Naive thymus-derived CD4-positive, alpha-beta T cell (primary cell): ENCODE measurements around the gene WNT4. TPM values are rescaled to one million over a fixed set of nuclear protein-coding genes. Genes with fewer than 3 reads are reported as not detected.
"Not testable (repeated sequence)": the region's sequence is repeated elsewhere in the genome, so short reads cannot be mapped to it uniquely, and the experiment has no call there.

Experiments used
- ATAC-seq: fragments of 150-1000 bp; cut with Tn5 transposase; 2 replicates; pipeline ENCODE4 v1.10.0; 2021; ENCODE audit warnings: mild to moderate bottlenecking, moderate library complexity
- CTCF ChIA-PET: fragments of 350-600 bp; sonication (Branson Sonifier 250); formaldehyde crosslinking; loops from one replicate; lab custom pipeline; 2021; ENCODE audit warnings: antibody characterized with exemption; lab: Charles Lee
- POLR2A ChIA-PET: fragments of 350-600 bp; sonication (Branson Sonifier 250); formaldehyde crosslinking; loops from one replicate; lab custom pipeline; 2021; ENCODE audit warnings: antibody characterized with exemption, inconsistent platforms; lab: Charles Lee
- DNase-seq, 9 donors: peaks; one replicate each; pipeline versions ENCODE4 v3.0.0 to v3.0.0-alpha.2; 2020 to 2022; ENCODE audit warnings: mixed read lengths in 1 of 9
- H3K27ac ChIP-seq: one replicate; pipeline ENCODE4 v1.7.0; 2013; ENCODE audit warnings: mild to moderate bottlenecking, low read depth, low read length, moderate library complexity
- H3K27me3 ChIP-seq, 2 donors: one replicate each; pipeline ENCODE4 v1.7.0; 2013; ENCODE audit warnings: low read length in 2 of 2, mild to moderate bottlenecking in 2 of 2, moderate library complexity in 2 of 2; ENCODE audit not compliant: control insufficient read depth in 2 of 2, insufficient read depth in 2 of 2
- H3K36me3 ChIP-seq, 3 experiments: 1 replicate in 2 of 3; 2 replicates in 1 of 3; pipeline ENCODE4 v1.7.0; 2013; ENCODE audit warnings: low read length in 3 of 3, mild to moderate bottlenecking in 3 of 3, moderate library complexity in 1 of 3; ENCODE audit not compliant: insufficient read depth in 3 of 3, control insufficient read depth in 2 of 3
- H3K4me1 ChIP-seq, 2 donors: one replicate each; pipeline ENCODE4 v1.7.0; 2013; ENCODE audit warnings: low read length in 2 of 2, mild to moderate bottlenecking in 2 of 2, moderate library complexity in 1 of 2; ENCODE audit not compliant: control insufficient read depth in 2 of 2, insufficient read depth in 2 of 2
- H3K4me3 ChIP-seq: 2 replicates; pipeline ENCODE4 v1.7.0; 2013; ENCODE audit warnings: mild to moderate bottlenecking, low read length
- H3K9me3 ChIP-seq, 3 experiments: 1 replicate in 2 of 3; 2 replicates in 1 of 3; pipeline ENCODE4 v1.7.0; 2013; ENCODE audit warnings: low read length in 3 of 3; ENCODE audit not compliant: control insufficient read depth in 2 of 3
- H3K27ac Mint-ChIP-seq, 9 donors: one replicate each; pipeline ENCODE4 v1.8.0; 2020 to 2022; ENCODE audit warnings: mixed read lengths in 9 of 9, mild to moderate bottlenecking in 8 of 9, moderate library complexity in 5 of 9, inconsistent platforms in 2 of 9
- H3K27me3 Mint-ChIP-seq, 5 donors: one replicate each; pipeline ENCODE4 v1.8.0; 2021 to 2022; ENCODE audit warnings: mixed read lengths in 5 of 5, mild to moderate bottlenecking in 1 of 5
- H3K36me3 Mint-ChIP-seq, 5 donors: one replicate each; pipeline ENCODE4 v1.8.0; 2020 to 2022; ENCODE audit warnings: mixed read lengths in 5 of 5, mild to moderate bottlenecking in 3 of 5, inconsistent platforms in 1 of 5
- H3K4me1 Mint-ChIP-seq, 7 donors: one replicate each; pipeline ENCODE4 v1.8.0; 2020 to 2022; ENCODE audit warnings: mixed read lengths in 7 of 7, mild to moderate bottlenecking in 3 of 7, inconsistent platforms in 1 of 7
- H3K4me3 Mint-ChIP-seq, 10 donors: one replicate each; pipeline ENCODE4 v1.8.0; 2020 to 2022; ENCODE audit warnings: mild to moderate bottlenecking in 10 of 10, mixed read lengths in 10 of 10, moderate library complexity in 6 of 10, inconsistent platforms in 2 of 10
- H3K9me3 Mint-ChIP-seq, 11 donors: one replicate each; pipeline ENCODE4 v1.8.0; 2020 to 2022; ENCODE audit warnings: mixed read lengths in 11 of 11, mild to moderate bottlenecking in 4 of 11, inconsistent platforms in 1 of 11, moderate library complexity in 1 of 11
- intact Hi-C, 2 donors: fragments of 100-400 bp; cut with micrococcal nuclease; formaldehyde crosslinking; loops; one replicate each; pipeline ENCODE4 v1.15.1; 2023
- polyA plus RNA-seq, 2 donors: library from polyadenylated mRNA; unstranded; fragments of 300-500 nt; fragmentation: Illumina TruSeq; gene quantifications; one replicate each; pipeline ENCODE4 v1.2.3, GENCODE V29; 2021
- total RNA-seq, 6 experiments: library from RNA in 5 of 6; stranded (reverse) in 5 of 6; gene quantifications; 1 replicate in 5 of 6; 2 replicates in 1 of 6; pipeline ENCODE4 v1.2.3 and lab custom pipeline; 2021 to 2026

Gene WNT4
- total and polyA plus RNA-seq, 7 experiments from 2014 or later, result 0.05 TPM; not detected in 6

DNA sequence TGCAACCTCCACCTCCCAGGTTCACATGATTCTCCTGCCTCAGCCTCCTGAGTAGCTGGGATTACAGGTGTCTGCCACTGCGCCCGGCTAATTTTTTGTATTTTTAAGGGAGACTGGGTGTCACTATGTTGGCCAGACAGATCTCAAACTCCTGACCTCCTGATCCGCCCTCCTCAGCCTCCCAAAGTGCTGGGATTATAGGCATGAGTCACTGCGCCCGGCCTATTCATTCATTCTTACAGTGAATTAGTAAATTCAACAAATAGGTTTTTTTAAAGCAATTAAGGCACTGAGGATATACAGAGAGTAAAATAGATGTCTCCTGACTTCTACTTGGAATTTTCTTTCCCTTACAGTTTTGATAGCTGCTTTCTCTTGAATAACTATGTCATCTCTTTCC lies 46.9 kb downstream of the WNT4 start:
- H3K4me1 ChIP-seq, result peaks cover 12 to 21% of the 10 kb centered on the region in 2 donors
- Mint-ChIP-seq H3K27ac (peak overlapping the region in 2 of 9 donors; percentile 38 to 80), H3K27me3 (no peaks in the 10 kb centered on the region), H3K4me1 (peaks cover 28 to 74% (median 70%) of the 10 kb centered on the region in 7 donors), H3K9me3 (no peaks in the 10 kb centered on the region), H3K36me3 (peaks cover 2 to 47% (median 23%) of the 10 kb centered on the region in 5 donors), H3K4me3 (no peak overlapping the region)
- ChIA-PET CTCF (interaction anchor here (0.9 kb wide), 1 partner anchor 10 kb away, joined by 4 read pairs; no protein-coding TSS in a partner anchor), POLR2A (no interaction called here)
- intact Hi-C loops, result no loop called here
- ATAC-seq, result no peak
- H3K27me3 ChIP-seq, result no peaks in the 10 kb centered on the region
- no peak for DNase-seq
- no peak overlapping the region for H3K4me3 ChIP-seq
- H3K36me3 ChIP-seq, result peaks cover 0 to 62% (median 19%) of the 10 kb centered on the region in 3 experiments
- H3K27ac ChIP-seq, result no peak overlapping the region
- no peaks in the 10 kb centered on the region for H3K9me3 ChIP-seq

- H3K4me3 ChIP-seq, result no peak overlapping the region
- H3K27ac Mint-ChIP-seq, result peak overlapping the region in 7 of 9 donors; percentile 5 to 79 (median 33)
- H3K4me3 Mint-ChIP-seq, result no peak overlapping the region
- no peaks in the 10 kb centered on the region for H3K9me3 Mint-ChIP-seq
- ATAC-seq (no peak), DNase-seq (no peak)
- H3K36me3 ChIP-seq, result peaks cover 0 to 55% (median 19%) of the 10 kb centered on the region in 3 experiments
- H3K9me3 ChIP-seq, result no peaks in the 10 kb centered on the region
- ChIA-PET CTCF (interaction anchor here (0.6 to 2.2 kb wide), 4 partner anchors 10 to 69 kb away, joined by 3 to 11 read pairs (median 4); no protein-coding TSS in a partner anchor), POLR2A (interaction anchor here (1.4 to 2.8 kb wide), 3 partner anchors 9 to 69 kb away, joined by 5 to 11 read pairs (median 11); partner anchors contain the start of gene CDC42)
- intact Hi-C loops, result loop anchor here in 1 of 2 donors (2.0 kb wide), 1 partner anchor 41 kb away; the partner anchor contains the start of gene CDC42
- peaks cover 9 to 54% (median 18%) of the 10 kb centered on the region in 5 donors for H3K36me3 Mint-ChIP-seq
- peaks cover 32 to 34% of the 10 kb centered on the region in 2 donors for H3K4me1 ChIP-seq
- H3K27me3 ChIP-seq, result no peaks in the 10 kb centered on the region
- no peaks in the 10 kb centered on the region for H3K27me3 Mint-ChIP-seq
- peak overlapping the region; percentile 10 for H3K27ac ChIP-seq
- peaks cover 39 to 76% (median 71%) of the 10 kb centered on the region in 7 donors for H3K4me1 Mint-ChIP-seq
These were observed 49.4 kb downstream of the WNT4 start for GRCh38 chr1:22093513-22093912.

DNA sequence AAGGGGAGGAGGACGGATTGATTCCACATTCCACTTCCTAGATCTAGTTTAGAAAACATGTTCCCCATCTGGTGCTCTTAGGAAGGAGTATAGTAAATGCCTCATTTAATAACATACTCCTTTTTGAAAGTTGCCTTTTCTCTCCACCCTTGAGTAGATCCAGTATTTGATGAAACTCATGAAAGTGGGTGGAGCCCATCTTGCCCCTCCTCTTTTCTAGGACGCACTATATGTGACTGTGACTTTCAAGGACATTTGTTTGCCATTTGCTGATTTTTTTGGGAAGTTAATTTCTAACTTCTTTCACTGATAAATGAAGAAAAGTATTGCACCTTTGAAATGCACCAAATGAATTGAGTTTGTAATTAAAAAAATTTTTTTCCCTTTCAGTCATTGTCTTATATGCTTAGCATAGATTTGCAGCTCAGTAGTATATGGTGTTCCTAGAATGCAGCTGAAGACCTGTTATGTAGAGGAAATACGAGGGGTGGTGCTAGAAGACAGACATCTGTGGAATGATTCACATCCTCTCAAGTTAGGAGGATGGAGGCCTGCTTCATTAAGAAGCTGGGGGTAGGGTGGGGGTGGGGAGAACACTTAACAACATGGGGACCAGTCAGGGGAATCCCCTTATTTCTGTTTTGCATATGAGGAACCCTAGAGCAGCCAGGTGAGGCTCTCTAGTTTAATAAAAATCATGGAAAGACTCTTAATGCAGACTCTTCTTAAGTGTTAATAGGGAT lies 50.7 kb downstream of the WNT4 start:
- intact Hi-C loops, result loop anchor here (1.0 to 2.0 kb wide), 3 partner anchors 13 to 73 kb away; partner anchors contain the start of gene CDC42 (in 1 of the 2)
- Histone ChIP-seq H3K4me1 (peaks cover 45 to 46% of the 10 kb centered on the region in 2 donors), H3K36me3 (peaks cover 0 to 52% (median 25%) of the 10 kb centered on the region in 3 experiments), H3K27ac (peak overlapping the region; percentile 32)
- not testable (repeated sequence) for H3K4me3 ChIP-seq, H3K27me3 Mint-ChIP-seq, H3K9me3 Mint-ChIP-seq, H3K27me3 ChIP-seq, H3K9me3 ChIP-seq
- CTCF ChIA-PET, result interaction anchor here (0.6 to 2.2 kb wide), 4 partner anchors 13 to 1154 kb away, joined by 3 to 11 read pairs (median 4); no protein-coding TSS in a partner anchor
- peaks cover 50 to 78% (median 73%) of the 10 kb centered on the region in 7 donors for H3K4me1 Mint-ChIP-seq
- peak overlapping the region; percentile 19 to 92 (median 43) for H3K27ac Mint-ChIP-seq
- H3K36me3 Mint-ChIP-seq, result peaks cover 12 to 56% (median 23%) of the 10 kb centered on the region in 5 donors
- peak in 7 of 9 donors; percentile 12 to 71 (median 45) for DNase-seq
- POLR2A ChIA-PET, result interaction anchor here (1.0 to 2.8 kb wide), 6 partner anchors 8 to 68 kb away, joined by 3 to 11 read pairs (median 5); partner anchors contain the start of gene CDC42
- peak; percentile 87 for ATAC-seq
- peak overlapping the region in 4 of 10 donors; percentile 17 to 46 (median 23) for H3K4me3 Mint-ChIP-seq

- no peak overlapping the region for H3K27ac ChIP-seq
These were observed 52.0 kb downstream of the WNT4 start for GRCh38 chr1:22090867-22091266.

GRCh38 chr1:22089787-22090186 lies 53.1 kb downstream of the WNT4 start:
- no peaks in the 10 kb centered on the region for H3K9me3 ChIP-seq
- ChIA-PET CTCF (interaction anchor here (0.8 to 2.1 kb wide), 4 partner anchors 21 to 66 kb away, joined by 3 to 8 read pairs (median 4); no protein-coding TSS in a partner anchor), POLR2A (interaction anchor here (0.7 to 2.5 kb wide), 9 partner anchors 11 to 67 kb away, joined by 3 to 13 read pairs (median 4); no protein-coding TSS in a partner anchor)
- DNase-seq (peak in 5 of 9 donors; percentile 12 to 19 (median 16)), ATAC-seq (peak; percentile 35)
- intact Hi-C loops, result loop anchor here (1.0 to 5.0 kb wide), 3 partner anchors 12 to 65 kb away; partner anchors contain the start of gene CDC42 (in 1 of the 2)
- H3K36me3 ChIP-seq, result peaks cover 6 to 51% (median 20%) of the 10 kb centered on the region in 3 experiments
- peak overlapping the region; percentile 16 for H3K4me3 ChIP-seq
- H3K4me1 ChIP-seq, result peaks cover 48 to 57% of the 10 kb centered on the region in 2 donors
- peak overlapping the region; percentile 76 to 87 (median 78) for H3K4me3 Mint-ChIP-seq
- no peaks in the 10 kb centered on the region for H3K27me3 ChIP-seq
- H3K36me3 Mint-ChIP-seq, result peaks cover 18 to 60% (median 21%) of the 10 kb centered on the region in 5 donors
- peaks cover 69 to 97% (median 93%) of the 10 kb centered on the region in 7 donors for H3K4me1 Mint-ChIP-seq
- no peaks in the 10 kb centered on the region for H3K9me3 Mint-ChIP-seq
- H3K27ac ChIP-seq, result peak overlapping the region; percentile 63
- no peaks in the 10 kb centered on the region for H3K27me3 Mint-ChIP-seq
- peak overlapping the region; percentile 68 to 93 (median 78) for H3K27ac Mint-ChIP-seq

More at GRCh38 chr1:22090867-22091266, 52.0 kb downstream of the WNT4 start:
- peak overlapping the region; percentile 5 to 86 (median 76) for H3K4me3 Mint-ChIP-seq
- DNase-seq, result no peak
- no peaks in the 10 kb centered on the region for H3K9me3 Mint-ChIP-seq
- Histone ChIP-seq H3K36me3 (peaks cover 6 to 51% (median 23%) of the 10 kb centered on the region in 3 experiments), H3K27me3 (no peaks in the 10 kb centered on the region), H3K4me1 (peaks cover 48 to 57% of the 10 kb centered on the region in 2 donors), H3K4me3 (no peak overlapping the region), H3K9me3 (no peaks in the 10 kb centered on the region)
- no peak for ATAC-seq
- POLR2A ChIA-PET, result interaction anchor here (0.8 to 2.5 kb wide), 9 partner anchors 10 to 69 kb away, joined by 3 to 13 read pairs (median 3); no protein-coding TSS in a partner anchor
- peaks cover 60 to 88% (median 85%) of the 10 kb centered on the region in 7 donors for H3K4me1 Mint-ChIP-seq
- CTCF ChIA-PET, result interaction anchor here (1.3 to 2.1 kb wide), 2 partner anchors 31 to 67 kb away, joined by 5 to 8 read pairs; no protein-coding TSS in a partner anchor
- no peaks in the 10 kb centered on the region for H3K27me3 Mint-ChIP-seq
- peak overlapping the region; percentile 68 to 92 (median 75) for H3K27ac Mint-ChIP-seq
- H3K36me3 Mint-ChIP-seq, result peaks cover 18 to 55% (median 23%) of the 10 kb centered on the region in 5 donors
- intact Hi-C loops, result loop anchor here in 1 of 2 donors (1.0 kb wide), 1 partner anchor 10 kb away; no protein-coding TSS in a partner anchor
